H1 (cell line): ENCODE data around the gene ICAM5.

ENCODE experiments used
- BACH1 ChIP-seq: IDR thresholded peaks from 2 replicates; pipeline ENCODE4 v1.6.1; 2012; ENCODE audit warnings: low read length, improper control_type of control experiment
- CEBPB ChIP-seq: IDR thresholded peaks from 2 replicates; pipeline ENCODE4 v1.6.1; 2012; ENCODE audit warnings: low read depth, low read length
- CTCF ChIP-seq, 3 experiments: IDR thresholded peaks; 1 replicate in 2 of 3; 2 replicates in 1 of 3; pipeline versions ENCODE4 v1.5.1 to v1.6.1; 2011; ENCODE audit warnings: low read length in 3 of 3, mild to moderate bottlenecking in 3 of 3, inconsistent platforms in 2 of 3, low read depth in 1 of 3, moderate library complexity in 1 of 3; ENCODE audit not compliant: insufficient read depth in 1 of 3; ENCODE audit errors: control extremely low read depth in 1 of 3
- E2F6 ChIP-seq: IDR thresholded peaks from 2 replicates; pipeline ENCODE4 v1.6.1; 2012; ENCODE audit warnings: inconsistent platforms
- EZH2 ChIP-seq: fragments of 200-600 bp; sonication (generic); IDR thresholded peaks from 2 replicates; pipeline ENCODE4 v1.7.1; 2012; ENCODE audit warnings: low read depth, mild to moderate bottlenecking, moderate library complexity, low read length, inconsistent platforms; ENCODE audit not compliant: severe bottlenecking
- RBBP5 ChIP-seq: IDR thresholded peaks from 2 replicates; pipeline ENCODE4 v1.7.1; 2012; ENCODE audit warnings: low read depth, mild to moderate bottlenecking, inconsistent platforms, low read length, moderate library complexity, borderline replicate concordance
- TAF1 ChIP-seq: IDR thresholded peaks from 2 replicates; pipeline ENCODE4 v1.6.1; 2011; ENCODE audit warnings: mild to moderate bottlenecking, low read depth, low read length
- TAF7 ChIP-seq: optimal IDR thresholded peaks from 2 replicates; pipeline ENCODE3; 2011; ENCODE audit warnings: low read depth, mild to moderate bottlenecking, inconsistent platforms, low read length, moderate library complexity, borderline replicate concordance
- TEAD4 ChIP-seq: IDR thresholded peaks from 2 replicates; pipeline ENCODE4 v1.6.1; 2012; ENCODE audit warnings: low read depth, low read length, inconsistent platforms, mixed read lengths

GRCh38 chr19:10315335-10316214, 25.8 kb downstream of the ICAM5 start, which contains the start of gene FDX2:
- TF ChIP-seq CTCF (IDR thresholded peaks at IDR 0.05; ENCODE audit: control extremely low read depth in 1 of 3, insufficient read depth in 1 of 3, low read depth in 1 of 3, low read length in 3 of 3) (no peak), TAF1 (peak; percentile 70), EZH2 (no peak), RBBP5 (0 out of 2 replicates have a peak, but pooled peaks have one; percentile 59), CEBPB (no peak), E2F6 (peak; percentile 69), BACH1 (no peak), TAF7 (peak; percentile 38), TEAD4 (no peak)
